ENCODE results near the gene NEMP2. TPM values are rescaled to one million over a fixed set of nuclear protein-coding genes. Genes with fewer than 3 reads are reported as not detected.

The NEMP2 gene
- total RNA-seq: 11.5 TPM

DNA sequence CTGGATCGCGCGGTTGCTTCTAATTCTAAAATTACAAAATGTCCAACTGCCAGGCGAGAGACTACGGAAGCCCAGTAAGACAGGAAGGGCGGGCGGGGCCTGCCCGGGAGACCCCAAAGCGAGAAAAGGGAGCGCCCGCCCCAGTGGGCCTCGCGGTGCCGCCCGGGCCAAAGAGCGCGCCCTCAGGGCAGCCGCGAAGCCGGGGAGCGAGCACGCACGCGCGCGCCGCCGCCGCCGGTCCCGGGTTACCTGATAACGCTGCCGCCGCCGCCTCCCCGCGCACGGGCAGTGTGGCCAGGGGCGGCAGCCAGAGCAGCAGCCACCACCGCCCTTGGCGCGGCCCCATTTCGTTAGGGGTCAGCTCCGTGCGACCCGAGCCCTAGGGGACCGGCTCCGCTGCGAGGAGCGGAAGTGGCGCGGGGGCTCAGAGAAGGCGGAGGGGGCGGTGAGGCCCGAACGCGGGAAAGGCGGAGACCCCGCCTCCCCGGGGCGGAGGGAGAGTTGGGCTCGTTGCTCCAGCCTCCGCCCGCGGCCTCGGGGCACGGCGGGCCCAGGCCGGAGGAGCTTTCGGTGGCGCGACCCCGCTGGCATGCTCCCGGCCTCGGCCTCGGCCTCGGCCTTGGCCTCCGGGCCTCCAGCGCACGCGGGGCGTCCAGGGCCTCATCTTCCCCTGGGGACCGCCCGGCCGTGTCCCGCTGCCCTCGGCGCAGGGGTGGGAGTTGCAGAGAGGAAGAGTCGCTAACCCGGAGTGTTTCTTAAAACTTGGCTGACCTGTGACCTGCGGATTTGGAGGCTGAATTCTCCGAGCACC is at the start of gene NEMP2:
NEMP2 (minus strand) TSS at position 413 of the 811 bp plus-strand sequence; CDS start at position 346, 67 bp downstream.

Other genes starting within 250 kb of the NEMP2 start
- 44.6 TPM for gene HIBCH, start 214.9 kb downstream of the NEMP2 start, total RNA-seq
- 17.2 TPM for gene INPP1, start 191.1 kb downstream of the NEMP2 start, total RNA-seq
- gene MFSD6, start 126.4 kb downstream of the NEMP2 start, total RNA-seq: 33.6 TPM
- gene NAB1, start 114.4 kb upstream of the NEMP2 start, total RNA-seq: 129 TPM